Neural crest cell (in vitro differentiated cells): ENCODE measurements around the gene CAB39. TPM values are rescaled to one million over a fixed set of nuclear protein-coding genes. Genes with fewer than 3 reads are reported as not detected.

Source experiments
- DNase-seq: peaks from one replicate; pipeline ENCODE4 v3.0.0; 2021; ENCODE audit warnings: low read depth, mixed read lengths, low spot score
- H3K27ac Mint-ChIP-seq: one replicate; pipeline ENCODE4 v1.8.0; 2021; ENCODE audit warnings: mild to moderate bottlenecking, mixed read lengths; ENCODE audit not compliant: unreplicated experiment
- H3K27me3 Mint-ChIP-seq: 2 replicates; pipeline ENCODE4 v1.8.0; 2021; ENCODE audit warnings: low read depth, mild to moderate bottlenecking, mixed read lengths
- H3K36me3 Mint-ChIP-seq: 2 replicates; pipeline ENCODE4 v1.8.0; 2021; ENCODE audit warnings: low read depth, mild to moderate bottlenecking, mixed read lengths
- H3K4me1 Mint-ChIP-seq: 2 replicates; pipeline ENCODE4 v1.8.0; 2021; ENCODE audit warnings: mixed read lengths
- H3K4me3 Mint-ChIP-seq: one replicate; pipeline ENCODE4 v1.8.0; 2021; ENCODE audit warnings: mild to moderate bottlenecking, mixed read lengths
- H3K9me3 Mint-ChIP-seq: 2 replicates; pipeline ENCODE4 v1.8.0; 2021; ENCODE audit warnings: mixed read lengths
- total RNA-seq: library from RNA; stranded (reverse); gene quantifications from 2 replicates; pipeline ENCODE4 v1.2.1, GENCODE V29; 2021
- TF ChIP-seq, protein P1 (sequence below): fragments of 200-600 bp; sonication (generic); conservative IDR thresholded peaks from 2 replicates; pipeline ENCODE4 v1.5.0; 2021; ENCODE audit warnings: antibody characterized with exemption, mild to moderate bottlenecking

Gene CAB39
- total RNA-seq, 1 donor from 2014 or later, result 40.6 TPM

DNA sequence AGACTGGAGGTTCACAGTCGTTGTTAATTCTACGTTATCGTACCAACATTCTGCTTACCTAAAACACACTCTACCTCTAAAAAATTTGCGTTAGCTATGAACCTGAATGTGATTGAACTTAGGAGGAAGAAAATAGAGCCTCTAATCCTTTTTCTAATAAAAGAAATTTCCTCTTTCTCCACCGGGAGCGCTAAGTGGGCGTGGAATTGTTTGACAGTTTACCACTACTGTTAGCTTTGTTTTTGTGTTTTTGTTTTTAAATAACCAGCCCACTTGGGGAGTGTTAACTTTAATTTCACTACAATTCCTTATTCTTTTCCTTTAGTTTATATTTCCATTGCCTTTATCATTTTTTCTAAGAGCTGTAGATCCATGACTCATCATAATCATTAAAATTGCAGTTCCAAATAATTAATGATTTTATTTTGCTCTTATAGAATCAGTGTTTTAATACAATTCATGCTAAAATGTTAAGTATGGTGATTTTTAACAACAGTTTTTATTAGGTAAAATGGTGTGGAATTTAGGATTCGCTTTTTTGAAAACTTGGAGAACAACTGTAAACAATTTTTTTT lies 97.1 kb downstream of the CAB39 start:
- no peaks in the 10 kb centered on the region for H3K27me3 Mint-ChIP-seq
- H3K9me3 Mint-ChIP-seq, result no peaks in the 10 kb centered on the region
- no peak overlapping the region for H3K4me3 Mint-ChIP-seq
- TF ChIP-seq, protein P1, sequence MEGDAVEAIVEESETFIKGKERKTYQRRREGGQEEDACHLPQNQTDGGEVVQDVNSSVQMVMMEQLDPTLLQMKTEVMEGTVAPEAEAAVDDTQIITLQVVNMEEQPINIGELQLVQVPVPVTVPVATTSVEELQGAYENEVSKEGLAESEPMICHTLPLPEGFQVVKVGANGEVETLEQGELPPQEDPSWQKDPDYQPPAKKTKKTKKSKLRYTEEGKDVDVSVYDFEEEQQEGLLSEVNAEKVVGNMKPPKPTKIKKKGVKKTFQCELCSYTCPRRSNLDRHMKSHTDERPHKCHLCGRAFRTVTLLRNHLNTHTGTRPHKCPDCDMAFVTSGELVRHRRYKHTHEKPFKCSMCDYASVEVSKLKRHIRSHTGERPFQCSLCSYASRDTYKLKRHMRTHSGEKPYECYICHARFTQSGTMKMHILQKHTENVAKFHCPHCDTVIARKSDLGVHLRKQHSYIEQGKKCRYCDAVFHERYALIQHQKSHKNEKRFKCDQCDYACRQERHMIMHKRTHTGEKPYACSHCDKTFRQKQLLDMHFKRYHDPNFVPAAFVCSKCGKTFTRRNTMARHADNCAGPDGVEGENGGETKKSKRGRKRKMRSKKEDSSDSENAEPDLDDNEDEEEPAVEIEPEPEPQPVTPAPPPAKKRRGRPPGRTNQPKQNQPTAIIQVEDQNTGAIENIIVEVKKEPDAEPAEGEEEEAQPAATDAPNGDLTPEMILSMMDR, result peak; percentile 50
- no peak for DNase-seq
- peaks cover 11% of the 10 kb centered on the region for H3K36me3 Mint-ChIP-seq
- H3K27ac Mint-ChIP-seq, result no peak overlapping the region
- H3K4me1 Mint-ChIP-seq, result peaks cover 2% of the 10 kb centered on the region

DNA sequence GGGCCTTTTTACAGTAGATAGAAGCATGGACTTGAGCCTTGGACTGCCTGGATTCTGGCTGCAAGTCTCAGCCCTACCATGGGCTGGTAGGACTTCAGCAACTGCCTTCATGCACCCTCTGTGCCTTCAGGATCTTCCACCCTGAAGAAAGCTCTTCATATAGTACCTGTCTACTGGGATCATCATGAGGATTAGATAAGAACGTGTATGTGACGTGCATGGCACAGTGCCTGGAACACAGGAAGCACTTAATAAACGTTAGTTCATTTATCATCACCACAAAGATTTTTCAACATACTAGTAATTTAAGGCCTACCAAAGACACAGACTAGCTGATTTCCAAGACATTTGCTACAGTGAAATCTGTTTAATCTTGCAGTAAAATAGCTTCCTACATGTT lies 98.9 kb downstream of the CAB39 start:
- TF ChIP-seq, protein P1, result no peak
- Mint-ChIP-seq H3K27me3 (no peaks in the 10 kb centered on the region), H3K36me3 (peaks cover 7% of the 10 kb centered on the region), H3K9me3 (no peaks in the 10 kb centered on the region), H3K27ac (no peak overlapping the region), H3K4me3 (no peak overlapping the region), H3K4me1 (peaks cover 8% of the 10 kb centered on the region)
- no peak for DNase-seq

DNA sequence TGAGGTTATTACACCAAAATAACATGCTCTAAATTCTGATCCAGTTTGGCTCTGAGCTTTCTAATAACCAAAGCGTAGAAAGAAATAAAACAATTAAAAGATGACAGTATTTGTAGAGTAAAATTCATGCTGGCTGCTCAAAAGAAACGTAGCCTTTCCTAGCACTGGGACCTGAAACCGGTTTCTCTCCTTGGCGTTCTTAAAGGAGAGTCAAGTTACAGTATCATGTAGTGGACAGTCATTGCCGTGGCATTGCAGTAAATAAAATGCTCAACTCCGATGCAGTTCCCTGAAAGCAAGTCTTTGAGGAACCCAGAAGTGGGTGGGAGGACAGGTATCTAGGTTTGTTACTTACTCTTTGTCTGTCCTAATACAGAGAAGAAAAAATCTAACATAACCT lies 99.4 kb downstream of the CAB39 start:
- H3K4me3 Mint-ChIP-seq, result no peak overlapping the region
- TF ChIP-seq, protein P1, result no peak
- no peak overlapping the region for H3K27ac Mint-ChIP-seq
- H3K27me3 Mint-ChIP-seq, result no peaks in the 10 kb centered on the region
- peaks cover 8% of the 10 kb centered on the region for H3K4me1 Mint-ChIP-seq
- H3K36me3 Mint-ChIP-seq, result peaks cover 7% of the 10 kb centered on the region
- no peak for DNase-seq
- no peaks in the 10 kb centered on the region for H3K9me3 Mint-ChIP-seq

DNA sequence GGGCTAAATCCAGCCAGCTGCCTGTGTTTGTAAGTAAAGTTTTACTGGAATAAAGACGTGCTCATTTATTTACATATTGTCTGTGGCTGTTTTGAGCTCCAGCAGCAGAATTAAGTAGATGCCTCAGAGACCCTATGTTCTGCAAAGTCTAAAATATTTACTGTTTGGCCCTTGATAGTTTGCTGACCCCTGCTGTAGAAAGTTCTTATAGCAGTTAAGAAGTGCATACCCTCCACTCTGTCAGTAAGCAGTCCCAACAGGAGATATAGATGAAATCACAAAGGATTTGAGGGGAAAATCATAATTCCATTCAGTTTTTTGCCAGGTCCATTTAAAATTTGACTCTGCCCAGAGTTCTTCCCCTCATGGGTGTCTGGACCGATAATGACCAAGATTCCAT lies 102.0 kb downstream of the CAB39 start:
- TF ChIP-seq, protein P1, result peak; percentile 50
- Mint-ChIP-seq H3K9me3 (no peaks in the 10 kb centered on the region), H3K27me3 (no peaks in the 10 kb centered on the region), H3K4me3 (no peak overlapping the region), H3K4me1 (peaks cover 8% of the 10 kb centered on the region), H3K27ac (no peak overlapping the region), H3K36me3 (peaks cover 2% of the 10 kb centered on the region)
- DNase-seq, result no peak

DNA sequence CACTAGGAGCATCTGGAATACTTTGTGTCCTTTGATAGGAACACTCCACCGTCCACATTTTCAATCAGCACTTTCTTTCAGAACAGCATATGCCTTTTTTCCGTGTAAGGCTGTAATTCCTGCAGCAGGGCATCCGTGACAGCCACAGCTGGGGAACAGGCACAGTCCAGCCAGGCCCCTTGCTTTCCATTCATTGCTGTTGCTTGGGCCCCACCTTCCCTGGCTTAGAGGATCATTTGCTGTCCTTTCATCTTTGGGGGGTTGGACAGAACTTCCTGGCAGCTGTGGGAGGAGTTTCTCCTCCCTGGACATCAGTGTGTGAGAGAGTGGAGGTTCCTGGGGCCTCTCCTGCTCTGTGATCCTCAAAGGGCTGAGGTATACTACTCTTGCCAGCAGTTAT lies 102.4 kb downstream of the CAB39 start:
- Mint-ChIP-seq H3K4me1 (peaks cover 8% of the 10 kb centered on the region), H3K36me3 (peaks cover 2% of the 10 kb centered on the region), H3K9me3 (no peaks in the 10 kb centered on the region), H3K27me3 (no peaks in the 10 kb centered on the region), H3K4me3 (no peak overlapping the region), H3K27ac (no peak overlapping the region)
- no peak for DNase-seq
- TF ChIP-seq, protein P1, result no peak
